C4-2B (cell line): ENCODE data around the gene BLVRB.

Source experiments
- ZFX ChIP-seq: fragments of 450-650 bp; IDR thresholded peaks from 2 replicates; pipeline ENCODE4 v1.6.1; 2017
- TF ChIP-seq, protein P1 (sequence below): fragments of 450-650 bp; conservative IDR thresholded peaks from 2 replicates; pipeline ENCODE4 v1.5.1; 2017; ENCODE audit warnings: mild to moderate bottlenecking

DNA sequence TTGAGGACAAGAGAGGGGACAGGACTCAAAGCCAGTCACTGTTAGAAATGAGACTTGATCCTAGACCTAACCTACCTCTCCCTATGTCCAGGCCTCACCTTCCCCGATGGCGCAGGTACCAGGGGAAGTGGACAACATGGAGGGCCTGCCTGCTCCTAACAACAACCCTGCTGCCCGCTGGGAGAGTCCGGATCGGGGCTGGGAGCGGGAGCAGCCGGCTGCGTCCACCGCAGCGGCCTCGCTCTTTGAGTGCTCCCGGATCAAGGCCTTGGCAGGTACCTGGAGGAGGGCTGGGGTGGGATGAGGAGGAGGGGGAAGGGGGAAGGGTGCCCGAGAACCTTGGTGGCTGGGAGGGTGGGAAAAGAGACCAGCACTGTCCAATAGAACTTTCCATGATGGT is 7.0 kb upstream of the BLVRB start:
- TF ChIP-seq, protein P1, sequence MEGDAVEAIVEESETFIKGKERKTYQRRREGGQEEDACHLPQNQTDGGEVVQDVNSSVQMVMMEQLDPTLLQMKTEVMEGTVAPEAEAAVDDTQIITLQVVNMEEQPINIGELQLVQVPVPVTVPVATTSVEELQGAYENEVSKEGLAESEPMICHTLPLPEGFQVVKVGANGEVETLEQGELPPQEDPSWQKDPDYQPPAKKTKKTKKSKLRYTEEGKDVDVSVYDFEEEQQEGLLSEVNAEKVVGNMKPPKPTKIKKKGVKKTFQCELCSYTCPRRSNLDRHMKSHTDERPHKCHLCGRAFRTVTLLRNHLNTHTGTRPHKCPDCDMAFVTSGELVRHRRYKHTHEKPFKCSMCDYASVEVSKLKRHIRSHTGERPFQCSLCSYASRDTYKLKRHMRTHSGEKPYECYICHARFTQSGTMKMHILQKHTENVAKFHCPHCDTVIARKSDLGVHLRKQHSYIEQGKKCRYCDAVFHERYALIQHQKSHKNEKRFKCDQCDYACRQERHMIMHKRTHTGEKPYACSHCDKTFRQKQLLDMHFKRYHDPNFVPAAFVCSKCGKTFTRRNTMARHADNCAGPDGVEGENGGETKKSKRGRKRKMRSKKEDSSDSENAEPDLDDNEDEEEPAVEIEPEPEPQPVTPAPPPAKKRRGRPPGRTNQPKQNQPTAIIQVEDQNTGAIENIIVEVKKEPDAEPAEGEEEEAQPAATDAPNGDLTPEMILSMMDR, result no peak
- TF ChIP-seq ZFX, result no peak
